Measurements from ENCODE around the gene UNC5B. TPM values are rescaled to one million over a fixed set of nuclear protein-coding genes. Genes with fewer than 3 reads are reported as not detected.

The UNC5B gene
- total RNA-seq, 1 experiment from 2014 or later = 0.07 TPM

DNA sequence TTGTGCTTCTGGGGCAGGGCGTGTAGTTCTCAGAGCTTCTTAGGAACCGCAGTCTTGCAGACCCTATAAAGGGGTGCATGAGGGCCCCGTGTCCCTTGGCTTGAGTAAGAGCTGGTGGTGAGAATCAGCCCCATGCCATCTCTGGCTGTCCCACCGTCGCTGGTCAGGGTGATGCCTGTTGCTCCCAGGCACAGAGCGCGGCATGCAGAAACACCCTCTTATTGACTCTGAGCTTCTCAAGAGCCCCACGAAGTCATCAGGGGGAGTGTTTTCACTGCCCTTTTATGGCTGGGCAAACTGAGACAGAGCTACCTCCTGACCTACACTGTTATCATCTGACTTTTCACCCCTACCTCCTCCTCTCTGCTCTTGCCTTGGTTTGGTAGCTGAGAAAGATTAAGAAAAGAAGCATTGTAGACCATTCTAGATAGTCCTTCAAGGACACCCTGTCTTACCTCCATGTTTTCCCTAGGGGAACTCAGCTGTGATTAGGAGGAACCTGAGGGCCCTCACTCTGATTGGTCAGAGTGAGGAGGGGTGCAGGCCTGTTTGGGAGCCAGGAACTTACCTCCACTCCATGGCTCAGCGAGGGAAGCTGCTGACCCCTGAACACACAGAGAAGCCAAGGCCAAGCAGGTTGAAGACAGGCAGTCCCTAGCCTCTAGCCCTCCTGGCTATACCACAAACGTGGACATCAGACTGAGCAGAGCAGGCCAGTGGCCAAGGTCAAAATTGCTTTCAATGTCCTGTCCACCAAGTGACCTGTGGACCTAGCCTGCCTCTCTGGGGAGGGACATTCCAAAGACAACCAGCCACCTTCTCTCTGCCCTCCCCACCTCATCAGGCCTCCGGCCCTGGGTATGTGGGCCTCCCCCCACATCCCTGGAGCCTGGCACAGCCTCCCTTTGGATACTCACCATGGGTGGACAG lies 17.6 kb downstream of the UNC5B start:
- intact Hi-C loops (cut with micrococcal nuclease; ENCODE audit: unreplicated experiment) = no loop called here
- TF ChIP-seq, protein P1, sequence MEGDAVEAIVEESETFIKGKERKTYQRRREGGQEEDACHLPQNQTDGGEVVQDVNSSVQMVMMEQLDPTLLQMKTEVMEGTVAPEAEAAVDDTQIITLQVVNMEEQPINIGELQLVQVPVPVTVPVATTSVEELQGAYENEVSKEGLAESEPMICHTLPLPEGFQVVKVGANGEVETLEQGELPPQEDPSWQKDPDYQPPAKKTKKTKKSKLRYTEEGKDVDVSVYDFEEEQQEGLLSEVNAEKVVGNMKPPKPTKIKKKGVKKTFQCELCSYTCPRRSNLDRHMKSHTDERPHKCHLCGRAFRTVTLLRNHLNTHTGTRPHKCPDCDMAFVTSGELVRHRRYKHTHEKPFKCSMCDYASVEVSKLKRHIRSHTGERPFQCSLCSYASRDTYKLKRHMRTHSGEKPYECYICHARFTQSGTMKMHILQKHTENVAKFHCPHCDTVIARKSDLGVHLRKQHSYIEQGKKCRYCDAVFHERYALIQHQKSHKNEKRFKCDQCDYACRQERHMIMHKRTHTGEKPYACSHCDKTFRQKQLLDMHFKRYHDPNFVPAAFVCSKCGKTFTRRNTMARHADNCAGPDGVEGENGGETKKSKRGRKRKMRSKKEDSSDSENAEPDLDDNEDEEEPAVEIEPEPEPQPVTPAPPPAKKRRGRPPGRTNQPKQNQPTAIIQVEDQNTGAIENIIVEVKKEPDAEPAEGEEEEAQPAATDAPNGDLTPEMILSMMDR (IDR thresholded peaks at IDR 0.05; ENCODE audit: unreplicated experiment) = no peak
- DNase-seq = no peak
- no peaks in the 10 kb centered on the region for H3K9me3 Mint-ChIP-seq (ENCODE audit: low read depth, unreplicated experiment)
- CTCF ChIA-PET = interaction anchor here (0.5 to 0.8 kb wide), 3 partner anchors 26 to 314 kb away, joined by 3 to 4 read pairs (median 3); no protein-coding TSS in a partner anchor
- H3K4me3 Mint-ChIP-seq (ENCODE audit: low read depth, unreplicated experiment) = no peak overlapping the region
- no peaks in the 10 kb centered on the region for H3K36me3 Mint-ChIP-seq (ENCODE audit: insufficient read depth, unreplicated experiment)
- no peaks in the 10 kb centered on the region for H3K4me1 Mint-ChIP-seq (ENCODE audit: low read depth, unreplicated experiment)
- H3K27ac Mint-ChIP-seq (ENCODE audit: unreplicated experiment) = no peak overlapping the region
- BruUV-seq (replicated peaks) = no TSS peak
- peaks cover 97% of the 10 kb centered on the region for H3K27me3 Mint-ChIP-seq (ENCODE audit: unreplicated experiment)

DNA sequence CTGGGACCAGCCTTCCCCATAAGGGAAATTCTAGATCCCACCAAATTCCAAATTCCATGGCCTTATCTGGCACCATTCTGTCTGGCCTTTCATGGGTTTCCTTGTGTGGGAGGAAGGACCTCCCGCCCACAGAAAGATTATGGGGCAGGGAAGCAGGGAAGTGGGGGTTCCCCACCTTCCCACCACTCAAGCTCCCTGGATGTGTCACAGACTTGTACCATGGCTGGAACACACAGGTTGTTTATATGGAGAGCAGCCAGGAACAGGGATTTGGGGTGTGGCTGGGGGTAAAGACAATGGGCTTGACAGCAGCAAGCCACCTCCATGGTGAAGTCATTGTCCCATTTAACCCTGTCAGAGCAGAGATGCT lies 18.3 kb downstream of the UNC5B start:
- no peaks in the 10 kb centered on the region for H3K36me3 Mint-ChIP-seq (ENCODE audit: insufficient read depth, unreplicated experiment)
- DNase-seq = no peak
- no TSS peak for BruUV-seq (replicated peaks)
- peaks cover 97% of the 10 kb centered on the region for H3K27me3 Mint-ChIP-seq (ENCODE audit: unreplicated experiment)
- H3K4me3 Mint-ChIP-seq (ENCODE audit: low read depth, unreplicated experiment) = no peak overlapping the region
- CTCF ChIA-PET = no interaction called here
- TF ChIP-seq, protein P1 (IDR thresholded peaks at IDR 0.05; ENCODE audit: unreplicated experiment) = no peak
- no peak overlapping the region for H3K27ac Mint-ChIP-seq (ENCODE audit: unreplicated experiment)
- no peaks in the 10 kb centered on the region for H3K9me3 Mint-ChIP-seq (ENCODE audit: low read depth, unreplicated experiment)
- H3K4me1 Mint-ChIP-seq (ENCODE audit: low read depth, unreplicated experiment) = no peaks in the 10 kb centered on the region
- intact Hi-C loops (cut with micrococcal nuclease; ENCODE audit: unreplicated experiment) = no loop called here

DNA sequence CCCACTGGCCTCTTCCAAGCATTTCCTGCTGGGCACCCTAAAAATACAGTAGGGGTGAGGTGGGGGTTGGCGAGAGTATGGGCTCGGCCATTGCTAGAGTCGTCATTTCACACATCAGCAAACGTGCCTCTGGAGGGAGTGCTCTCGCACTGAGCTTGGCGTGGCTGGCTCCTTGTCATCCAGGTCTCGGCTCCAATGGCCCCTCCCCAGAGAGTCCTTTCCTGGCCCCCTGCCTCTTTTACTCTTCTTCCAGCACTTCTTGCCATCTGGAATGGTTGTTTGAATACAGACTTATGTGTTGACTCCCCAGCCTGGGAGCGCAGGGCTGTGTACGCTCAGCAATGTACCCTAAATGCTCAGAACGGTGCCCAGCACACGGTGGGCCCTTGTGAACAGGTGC lies 18.8 kb downstream of the UNC5B start:
- CTCF ChIA-PET = no interaction called here
- Mint-ChIP-seq H3K27ac (ENCODE audit: unreplicated experiment) (no peak overlapping the region), H3K4me1 (ENCODE audit: low read depth, unreplicated experiment) (no peaks in the 10 kb centered on the region), H3K9me3 (ENCODE audit: low read depth, unreplicated experiment) (no peaks in the 10 kb centered on the region), H3K27me3 (ENCODE audit: unreplicated experiment) (peaks cover 97% of the 10 kb centered on the region), H3K36me3 (ENCODE audit: insufficient read depth, unreplicated experiment) (no peaks in the 10 kb centered on the region), H3K4me3 (ENCODE audit: low read depth, unreplicated experiment) (no peak overlapping the region)
- TF ChIP-seq, protein P1 (IDR thresholded peaks at IDR 0.05; ENCODE audit: unreplicated experiment) = no peak
- DNase-seq = no peak
- no TSS peak for BruUV-seq (replicated peaks)
- intact Hi-C loops (cut with micrococcal nuclease; ENCODE audit: unreplicated experiment) = no loop called here

DNA sequence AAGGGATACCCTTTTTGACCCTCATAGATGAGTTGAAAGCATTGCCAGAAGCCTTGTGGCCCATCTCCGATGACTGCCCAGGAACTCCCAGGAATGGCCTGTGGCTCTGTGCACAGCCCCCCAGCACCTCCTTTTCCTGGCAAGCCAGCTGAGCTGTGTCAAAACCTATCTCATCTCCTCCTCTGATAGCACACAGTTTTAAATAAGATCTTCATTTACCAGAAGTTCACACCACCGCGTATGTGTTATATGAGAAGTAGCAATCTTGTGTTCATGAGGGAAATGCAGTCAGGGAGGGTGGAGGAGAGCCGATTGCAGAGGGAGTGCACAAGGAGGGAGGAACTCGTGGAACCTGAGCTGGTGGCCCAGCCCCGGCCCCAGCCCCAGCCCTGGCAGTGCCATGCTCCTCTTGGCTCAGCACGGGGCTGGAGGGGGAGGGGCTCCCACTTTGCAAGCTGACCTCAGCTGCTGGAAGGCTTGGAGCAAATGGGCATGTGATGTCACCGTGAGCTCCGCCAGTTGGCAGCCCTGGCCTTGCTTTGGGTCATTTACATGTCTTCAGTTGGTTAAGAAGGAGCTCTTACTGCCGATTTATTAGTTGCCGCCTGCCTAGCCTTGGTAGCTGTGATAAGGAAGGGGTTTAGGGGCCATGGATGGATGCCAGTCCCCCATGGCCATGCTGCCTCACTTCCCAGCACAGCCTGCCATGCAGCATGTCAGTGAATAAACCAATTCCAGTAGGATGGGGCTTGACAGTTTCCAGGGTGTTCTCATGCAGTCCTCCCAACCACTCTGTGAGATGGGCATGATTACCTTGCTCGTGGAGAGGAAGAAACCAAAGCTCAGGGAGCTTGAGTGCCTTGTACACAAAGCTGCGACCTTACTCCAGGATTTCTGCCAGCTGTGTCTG lies 20.0 kb downstream of the UNC5B start:
- intact Hi-C loops (cut with micrococcal nuclease; ENCODE audit: unreplicated experiment) = no loop called here

More for the DNA sequence above, 20.0 kb downstream of the UNC5B start:
- peaks cover 98% of the 10 kb centered on the region for H3K27me3 Mint-ChIP-seq (ENCODE audit: unreplicated experiment)
- no peaks in the 10 kb centered on the region for H3K4me1 Mint-ChIP-seq (ENCODE audit: low read depth, unreplicated experiment)
- TF ChIP-seq, protein P1 (IDR thresholded peaks at IDR 0.05; ENCODE audit: unreplicated experiment) = no peak
- no peak for DNase-seq
- no peaks in the 10 kb centered on the region for H3K36me3 Mint-ChIP-seq (ENCODE audit: insufficient read depth, unreplicated experiment)
- H3K4me3 Mint-ChIP-seq (ENCODE audit: low read depth, unreplicated experiment) = no peak overlapping the region
- BruUV-seq (replicated peaks) = no TSS peak
- H3K9me3 Mint-ChIP-seq (ENCODE audit: low read depth, unreplicated experiment) = no peaks in the 10 kb centered on the region
- no peak overlapping the region for H3K27ac Mint-ChIP-seq (ENCODE audit: unreplicated experiment)
- CTCF ChIA-PET = interaction anchor here (0.6 kb wide), 1 partner anchor 309 kb away, joined by 3 read pairs; no protein-coding TSS in a partner anchor
